NCI-H2107 (cell line): Measurements from ENCODE around the gene ZBTB7C.

Experiments
- DNase-seq: peaks from one replicate; lab custom pipeline; 2025; lab: John Stamatoyannopoulos, UW

ZBTB7C gene

GRCh38 chr18:48085781-48086487 is 323.2 kb downstream of the ZBTB7C start:
- no peak for DNase-seq

DNA sequence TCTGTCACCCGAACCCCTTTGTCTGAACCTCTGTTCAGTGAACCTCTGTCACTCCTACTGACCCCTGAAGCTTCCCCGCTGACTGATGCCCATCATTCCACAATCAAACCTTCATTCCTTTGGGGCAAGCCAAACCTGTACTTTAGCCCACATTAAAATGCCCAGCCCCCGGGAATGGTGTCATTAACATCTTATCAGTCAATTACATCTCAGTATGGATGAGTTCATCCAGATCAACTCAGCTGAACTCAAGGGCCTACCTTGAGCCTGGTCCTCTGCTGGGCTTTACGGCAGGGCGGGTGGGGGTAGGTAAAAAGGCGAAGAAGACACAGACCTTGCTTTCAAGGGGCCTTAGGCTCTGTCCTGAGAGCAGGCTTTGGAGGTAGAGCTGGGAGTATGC is 324.3 kb downstream of the ZBTB7C start:
- no peak for DNase-seq

- DNase-seq = no peak
Measured at GRCh38 chr18:48084041-48084757, 325.0 kb downstream of the ZBTB7C start.

DNA sequence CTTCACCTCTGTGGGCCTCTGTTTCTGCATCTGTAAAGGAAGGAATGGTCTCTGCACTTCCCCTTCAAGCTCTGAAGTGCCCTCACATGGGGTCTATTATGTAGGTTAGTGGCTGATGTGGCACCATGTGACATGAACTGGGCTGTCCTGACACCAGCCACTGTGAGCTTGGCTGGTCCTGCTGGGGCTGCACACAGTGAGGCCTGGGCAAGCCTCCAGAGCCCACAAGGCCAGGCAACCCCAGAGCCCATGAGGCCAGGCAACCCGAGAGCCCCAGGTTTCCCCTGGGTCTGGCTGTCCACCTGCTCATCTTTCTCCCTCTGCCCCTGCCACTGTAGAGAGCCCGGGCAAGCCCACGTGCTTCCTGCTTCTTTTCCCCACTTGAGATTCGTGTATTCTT is 328.6 kb downstream of the ZBTB7C start:
- no peak for DNase-seq

- no peak for DNase-seq
Measured at GRCh38 chr18:48079885-48080284, 329.3 kb downstream of the ZBTB7C start.

GRCh38 chr18:48078448-48078847 is 330.7 kb downstream of the ZBTB7C start:
- no peak for DNase-seq

DNA sequence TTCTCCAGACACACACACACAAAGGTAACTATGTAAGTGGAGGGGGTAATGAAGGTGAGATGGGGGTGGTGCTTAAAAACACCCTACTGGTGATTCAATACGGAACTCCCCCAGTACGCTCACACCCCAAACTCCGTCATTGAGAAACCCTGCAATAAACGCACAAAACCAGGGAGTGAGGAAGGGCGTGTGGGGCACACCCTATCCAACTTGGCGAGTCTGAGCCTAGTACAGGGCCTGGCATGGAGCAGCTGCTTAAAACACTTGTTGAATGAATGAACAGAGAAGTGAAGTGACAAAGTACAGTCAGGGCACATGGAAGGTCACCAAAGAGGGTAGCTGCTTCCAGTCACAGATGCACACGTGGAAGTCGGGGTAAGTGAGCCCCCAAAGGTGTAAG is 331.9 kb downstream of the ZBTB7C start:
- DNase-seq = no peak

GRCh38 chr18:48076461-48076860 is 332.7 kb downstream of the ZBTB7C start:
- DNase-seq = no peak

DNA sequence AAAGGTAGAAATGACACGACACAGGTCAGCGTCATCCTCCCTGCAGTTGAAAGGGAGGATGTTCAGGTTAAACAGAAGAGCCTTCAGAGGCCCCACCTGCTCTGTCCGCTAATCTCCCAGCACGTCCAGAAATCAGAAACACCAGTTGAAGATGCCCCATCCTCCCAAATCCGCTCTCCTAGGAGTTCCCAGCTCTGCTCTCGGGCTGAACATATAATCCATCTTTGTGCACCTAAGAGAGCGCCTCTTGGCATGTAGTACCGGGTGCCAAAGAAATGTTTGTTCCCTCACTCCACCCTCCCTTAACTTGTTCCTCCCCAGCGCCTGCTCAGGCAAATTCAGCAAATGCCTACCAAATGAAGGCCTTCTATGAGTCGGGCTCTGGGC is 333.5 kb downstream of the ZBTB7C start:
- no peak for DNase-seq

- DNase-seq = no peak
Measured at GRCh38 chr18:48074929-48075706, 334.1 kb downstream of the ZBTB7C start.

- DNase-seq = no peak
Measured at GRCh38 chr18:48073211-48073930, 335.8 kb downstream of the ZBTB7C start.

- DNase-seq = no peak
Measured at GRCh38 chr18:48072428-48073204, 336.6 kb downstream of the ZBTB7C start.

DNA sequence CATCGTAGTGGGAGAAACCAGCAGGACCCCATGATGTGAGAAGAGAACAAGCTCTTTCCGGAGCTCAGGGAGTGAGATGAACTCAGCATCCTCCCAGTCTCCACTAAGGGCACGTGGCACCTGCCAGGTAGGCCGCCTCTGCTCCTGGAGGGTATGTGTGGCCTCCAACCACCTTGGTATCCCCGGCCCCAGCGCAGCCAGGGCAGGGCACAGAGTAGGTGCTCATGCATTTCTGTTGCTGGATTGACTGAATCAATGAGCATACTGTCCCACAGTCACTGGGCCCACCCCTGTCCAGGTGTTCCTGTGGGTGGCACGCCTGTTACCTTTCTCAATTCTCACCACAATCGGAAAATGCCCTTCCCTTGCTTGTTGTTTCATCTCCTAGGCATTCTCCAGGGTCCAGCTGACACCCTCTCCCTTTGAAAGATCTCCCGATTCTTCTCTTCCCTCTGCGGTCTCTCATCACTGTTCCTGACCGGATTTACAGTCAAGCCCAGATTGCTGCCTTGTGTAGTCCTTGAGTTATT is 340.2 kb downstream of the ZBTB7C start:
- DNase-seq = no peak

DNA sequence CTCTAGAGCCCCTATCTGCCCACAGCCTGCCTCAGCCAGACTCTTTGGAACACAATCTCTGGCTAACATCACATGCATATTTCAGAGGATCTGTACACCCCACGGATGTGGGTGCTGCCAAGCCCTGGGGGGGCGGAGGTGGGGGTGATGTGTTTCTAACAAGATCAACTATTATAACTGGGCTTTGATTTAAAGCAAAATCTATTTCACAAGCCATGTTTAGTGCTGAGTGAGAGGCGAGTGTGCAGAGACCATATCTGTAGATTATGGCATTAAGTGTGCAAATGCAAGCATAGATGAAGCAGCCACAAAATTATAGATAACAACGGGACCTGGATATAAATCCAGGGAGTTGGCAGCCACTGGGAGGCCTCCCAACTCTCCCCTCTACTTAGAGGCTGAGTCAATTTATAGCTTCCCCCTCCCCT is 342.9 kb downstream of the ZBTB7C start:
- no peak for DNase-seq

DNA sequence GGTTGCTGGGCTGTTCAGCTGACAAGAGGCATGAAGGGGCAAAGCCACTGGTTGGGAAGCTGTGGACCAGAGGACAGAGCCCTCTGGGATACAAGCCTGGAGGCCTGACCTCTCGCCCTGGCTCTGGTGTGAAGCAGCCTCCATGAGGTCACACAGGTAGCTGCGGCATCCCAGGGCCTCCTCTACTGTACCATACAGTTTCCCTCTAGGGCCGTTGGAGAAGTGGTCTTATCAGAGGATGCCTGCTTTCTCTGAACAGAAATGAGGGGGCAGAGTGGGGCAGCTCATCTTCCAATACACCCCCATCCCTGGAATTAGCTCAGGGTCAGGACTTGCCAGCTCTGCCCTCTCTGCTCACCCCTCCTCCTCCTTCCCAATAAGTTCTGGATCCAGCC is 343.6 kb downstream of the ZBTB7C start:
- DNase-seq = no peak

GRCh38 chr18:48064978-48065600 is 344.1 kb downstream of the ZBTB7C start:
- no peak for DNase-seq

- DNase-seq = no peak
Measured at GRCh38 chr18:48061781-48062570, 347.2 kb downstream of the ZBTB7C start.

GRCh38 chr18:48060970-48061369 is 348.2 kb downstream of the ZBTB7C start:
- DNase-seq = no peak

DNA sequence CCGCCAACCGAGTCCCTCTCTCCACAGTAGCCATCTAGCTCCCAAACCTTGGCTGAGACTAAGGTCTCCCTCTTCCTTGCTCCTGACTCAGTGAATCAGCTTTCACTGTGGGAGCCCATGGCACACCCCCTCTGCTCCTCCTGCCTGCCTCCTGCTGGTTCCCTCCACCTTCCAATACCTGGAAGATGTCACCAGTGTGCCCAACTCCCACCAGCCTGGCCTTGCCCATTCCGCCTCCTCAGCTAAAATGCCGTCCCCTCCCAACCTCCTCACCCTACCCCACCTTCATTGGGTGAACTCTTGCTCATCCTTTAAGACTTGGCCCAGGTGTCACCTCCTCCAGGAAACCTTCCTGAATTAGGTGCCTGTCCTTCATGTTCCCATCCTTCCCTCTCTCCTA is 348.8 kb downstream of the ZBTB7C start:
- no peak for DNase-seq

- DNase-seq = no peak
Measured at GRCh38 chr18:48059455-48060010, 349.6 kb downstream of the ZBTB7C start.
